C1 segment of cervical spinal cord (tissue), 14 donors: Measurements from ENCODE around the gene TRAFD1.

ENCODE experiments used
- DNase-seq, 14 donors: peaks; one replicate each; lab custom pipeline; 2025; lab: John Stamatoyannopoulos, UW

TRAFD1 gene

DNA sequence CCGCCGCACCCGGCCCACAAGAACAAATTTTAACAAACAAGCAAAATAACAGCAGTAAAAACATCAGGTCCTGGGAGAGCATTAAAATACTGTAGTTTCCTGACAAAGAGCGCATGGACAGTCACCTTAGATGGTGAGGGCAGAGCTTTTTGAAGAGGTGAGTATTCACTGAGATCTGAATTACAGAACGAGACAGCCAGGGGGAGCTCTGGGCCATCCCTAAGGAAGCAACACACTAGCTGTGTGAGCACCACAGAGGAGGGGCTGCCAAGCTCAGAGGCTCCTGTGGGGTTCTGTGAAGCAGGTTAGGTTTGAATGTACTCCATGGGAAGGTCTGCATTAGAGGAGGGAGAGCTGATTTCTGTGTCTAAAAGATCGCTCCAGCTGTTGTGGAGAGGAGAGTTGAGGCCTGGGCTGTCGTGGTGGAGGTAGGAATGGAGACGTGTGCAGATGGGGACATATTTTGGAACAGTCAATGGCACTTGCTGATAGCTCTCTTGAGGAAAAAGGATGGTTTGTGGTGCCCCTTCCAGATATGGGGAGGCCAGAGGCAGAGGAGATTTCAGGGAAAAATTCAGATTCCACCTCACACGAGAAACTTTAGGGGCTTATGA lies 72.9 kb downstream of the TRAFD1 start:
- DNase-seq, result peak in 8 of 14 donors; percentile 14 to 75 (median 22)

DNA sequence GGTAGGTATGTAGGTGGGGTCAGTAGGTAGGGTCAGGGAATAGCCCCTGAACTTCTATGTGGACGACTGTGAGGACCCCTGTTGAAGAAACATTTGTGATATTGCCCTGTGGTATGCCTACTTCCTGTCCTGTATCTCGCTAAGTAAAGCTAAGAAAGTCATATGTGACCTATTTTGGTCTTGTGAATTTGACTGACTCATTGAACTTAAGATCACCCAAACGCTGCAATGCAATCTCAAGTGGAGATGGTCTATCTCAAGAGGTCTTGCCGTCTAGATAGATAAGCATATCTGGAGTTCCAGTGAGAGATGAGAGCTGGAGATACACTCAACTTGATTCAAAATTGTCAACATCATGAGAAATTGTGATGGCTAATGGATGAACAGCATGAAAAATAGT lies 73.8 kb downstream of the TRAFD1 start:
- DNase-seq, result no peak
